ENCODE data around the gene DCTN5. TPM values are rescaled to one million over a fixed set of nuclear protein-coding genes. Genes with fewer than 3 reads are reported as not detected.

The DCTN5 gene
- total and polyA plus RNA-seq, 10 donors: 11.9 to 62.5 (median 41.3) TPM

DNA sequence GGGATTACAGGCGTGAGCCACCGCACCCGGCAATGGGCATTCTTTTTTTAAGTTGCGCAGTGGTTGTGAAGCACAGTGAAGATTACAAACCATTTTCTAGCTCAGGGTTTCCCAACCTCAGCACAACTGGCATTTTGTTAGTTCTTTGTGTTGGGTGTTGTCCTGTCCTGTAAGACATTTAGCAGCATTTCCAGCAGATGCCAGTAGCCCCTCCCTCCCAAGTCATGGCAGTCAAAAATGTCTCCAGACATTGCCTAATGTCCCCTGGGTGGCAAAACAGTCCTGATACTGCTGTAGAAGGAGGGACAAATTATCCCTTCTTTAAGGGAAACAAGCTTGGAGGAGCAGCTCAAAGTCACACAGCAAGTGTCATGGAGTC, 53.0 kb downstream of the DCTN5 start:
- WGBS, 5 donors: 93 to 100% (median 98%) methylated on average over 4 of the region's 4 CpGs
- DNase-seq: no peak
- Histone ChIP-seq H3K36me3 (peaks cover 0 to 33% (median 20%) of the 10 kb centered on the region in 6 donors), H3K27me3 (replicated peaks in 1 of 7) (peaks cover 0 to 6% (median 0%) of the 10 kb centered on the region in 7 donors), H3K9me3 (no peaks in the 10 kb centered on the region), H3K4me3 (no peak overlapping the region), H3K27ac (no peak overlapping the region), H3K4me1 (peaks cover 0 to 14% (median 5%) of the 10 kb centered on the region in 6 donors)
- intact Hi-C loops (cut with DNase I; ENCODE audit: low total_unique reads): no loop called here
- TF ChIP-seq POLR2AphosphoS5 (IDR thresholded peaks at IDR 0.05) (no peak), POLR2A (IDR thresholded peaks at IDR 0.05) (no peak), CTCF (IDR thresholded peaks at IDR 0.05 in 8 of 11, conservative IDR thresholded peaks at IDR 0.05 in 3 of 11) (no peak)

GRCh38 chr16:23694644-23695373, 53.5 kb downstream of the DCTN5 start:
- no peaks in the 10 kb centered on the region for H3K9me3 ChIP-seq
- peaks cover 0 to 6% (median 0%) of the 10 kb centered on the region in 7 donors for H3K27me3 ChIP-seq (replicated peaks in 1 of 7)
- 18 to 30% (median 25%) methylated on average over 27 to 32 of the region's 32 CpGs for WGBS, 5 donors
- peak overlapping the region in 3 of 8 donors; percentile 10 to 42 (median 11) for H3K4me3 ChIP-seq
- H3K27ac ChIP-seq: no peak overlapping the region
- H3K36me3 ChIP-seq: peaks cover 0 to 28% (median 14%) of the 10 kb centered on the region in 6 donors
- peak; percentile 67 for DNase-seq
- peaks cover 0 to 16% (median 5%) of the 10 kb centered on the region in 6 donors for H3K4me1 ChIP-seq
- TF ChIP-seq POLR2A (IDR thresholded peaks at IDR 0.05) (no peak), POLR2AphosphoS5 (IDR thresholded peaks at IDR 0.05) (no peak), CTCF (IDR thresholded peaks at IDR 0.05 in 8 of 11, conservative IDR thresholded peaks at IDR 0.05 in 3 of 11) (no peak)
- intact Hi-C loops (cut with DNase I; ENCODE audit: low total_unique reads): no loop called here

GRCh38 chr16:23695756-23696155, 54.5 kb downstream of the DCTN5 start:
- H3K36me3 ChIP-seq: peaks cover 0 to 18% (median 5%) of the 10 kb centered on the region in 6 donors
- no peak for DNase-seq
- no peak overlapping the region for H3K4me3 ChIP-seq
- no peak overlapping the region for H3K27ac ChIP-seq
- peaks cover 0 to 6% (median 0%) of the 10 kb centered on the region in 7 donors for H3K27me3 ChIP-seq (replicated peaks in 1 of 7)
- H3K9me3 ChIP-seq: no peaks in the 10 kb centered on the region
- TF ChIP-seq CTCF (IDR thresholded peaks at IDR 0.05 in 8 of 11, conservative IDR thresholded peaks at IDR 0.05 in 3 of 11) (no peak), POLR2AphosphoS5 (IDR thresholded peaks at IDR 0.05) (no peak), POLR2A (IDR thresholded peaks at IDR 0.05) (no peak)
- 83 to 94% (median 86%) methylated on average over 10 to 11 of the region's 11 CpGs for WGBS, 5 donors
- H3K4me1 ChIP-seq: peaks cover 0 to 16% (median 5%) of the 10 kb centered on the region in 6 donors
- intact Hi-C loops (cut with DNase I; ENCODE audit: low total_unique reads): no loop called here

DNA sequence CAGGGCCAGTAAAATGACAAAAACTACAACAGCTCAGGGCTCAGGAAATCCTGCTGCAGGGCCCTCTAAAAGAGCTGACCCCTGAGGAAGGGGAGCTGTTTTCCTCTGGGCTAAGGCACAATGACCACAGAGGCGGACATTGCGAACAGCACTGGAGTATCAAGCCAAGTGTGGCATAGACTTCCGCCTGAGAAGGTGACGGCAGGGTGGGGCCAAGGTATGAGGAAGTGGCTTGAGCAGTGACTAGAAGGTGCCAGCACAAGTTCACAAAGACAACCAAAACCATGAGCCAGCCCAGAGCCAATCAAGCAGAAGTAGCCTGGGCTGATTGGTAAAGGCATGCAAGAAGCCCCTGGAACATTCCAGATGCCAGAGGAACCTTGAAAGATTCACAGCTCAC, 57.8 kb downstream of the DCTN5 start:
- DNase-seq: peak; percentile 84
- Histone ChIP-seq H3K27ac (no peak overlapping the region), H3K36me3 (no peaks in the 10 kb centered on the region), H3K4me3 (no peak overlapping the region), H3K9me3 (peaks cover 0 to 7% (median 6%) of the 10 kb centered on the region in 8 donors), H3K27me3 (replicated peaks in 1 of 7) (peaks cover 0 to 14% (median 0%) of the 10 kb centered on the region in 7 donors), H3K4me1 (peaks cover 0 to 16% (median 5%) of the 10 kb centered on the region in 6 donors)
- intact Hi-C loops (cut with DNase I; ENCODE audit: low total_unique reads): no loop called here
- no peak for TF ChIP-seq POLR2AphosphoS5 (IDR thresholded peaks at IDR 0.05)
- 56 to 81% (median 73%) methylated on average over 4 of the region's 4 CpGs for WGBS, 5 donors
